H9 (cell line): ENCODE data around the gene ARL5B. TPM values are rescaled to one million over a fixed set of nuclear protein-coding genes. Genes with fewer than 3 reads are reported as not detected.
"Not testable (repeated sequence)": the region's sequence is repeated elsewhere in the genome, so short reads cannot be mapped to it uniquely, and the experiment has no call there.

Experiments used
- DNase-seq: peaks from one replicate; pipeline ENCODE4 v3.0.0-alpha.2; 2017
- H2AFZ ChIP-seq: one replicate; pipeline ENCODE4 v1.6.1; 2013; ENCODE audit warnings: mild to moderate bottlenecking, low read length, control low read depth, moderate library complexity
- H2AK5ac ChIP-seq: 2 replicates; pipeline ENCODE4 v1.6.1; 2013; ENCODE audit warnings: low read length, control low read depth, mixed read lengths; ENCODE audit not compliant: insufficient read length
- H2BK120ac ChIP-seq: one replicate; pipeline ENCODE4 v1.6.1; 2013; ENCODE audit warnings: low read depth, mild to moderate bottlenecking, low read length, control low read depth, inconsistent platforms; ENCODE audit not compliant: poor library complexity, severe bottlenecking
- H2BK12ac ChIP-seq: 2 replicates; pipeline ENCODE4 v1.6.1; 2013; ENCODE audit warnings: low read length, control low read depth, mixed read lengths, low read depth; ENCODE audit not compliant: insufficient read length
- H2BK15ac ChIP-seq: 2 replicates; pipeline ENCODE4 v1.6.1; 2013; ENCODE audit warnings: low read depth, low read length, control low read depth
- H2BK20ac ChIP-seq: one replicate; pipeline ENCODE4 v1.6.1; 2013; ENCODE audit warnings: low read depth, mild to moderate bottlenecking, low read length, control low read depth, inconsistent platforms; ENCODE audit not compliant: poor library complexity, severe bottlenecking
- H2BK5ac ChIP-seq: 2 replicates; pipeline ENCODE4 v1.6.1; 2013; ENCODE audit warnings: low read length, control low read depth, mixed read lengths; ENCODE audit not compliant: insufficient read length
- H3K14ac ChIP-seq: 2 replicates; pipeline ENCODE4 v1.6.1; 2013; ENCODE audit warnings: low read length, control low read depth; ENCODE audit not compliant: insufficient read depth
- H3K18ac ChIP-seq: 2 replicates; pipeline ENCODE4 v1.6.1; 2013; ENCODE audit warnings: low read depth, mild to moderate bottlenecking, mixed read lengths, low read length, control low read depth; ENCODE audit not compliant: insufficient read length
- H3K23ac ChIP-seq: 2 replicates; pipeline ENCODE4 v1.6.1; 2013; ENCODE audit warnings: low read length, control low read depth, mixed read lengths, low read depth; ENCODE audit not compliant: insufficient read length
- H3K23me2 ChIP-seq: 2 replicates; pipeline ENCODE4 v1.6.1; 2013; ENCODE audit warnings: low read depth, mild to moderate bottlenecking, mixed read lengths, low read length, control low read depth; ENCODE audit not compliant: insufficient read length, poor library complexity, severe bottlenecking
- H3K27ac ChIP-seq: 2 replicates; pipeline ENCODE4 v1.5.1; 2013; ENCODE audit warnings: low read length, control low read depth, mixed read lengths, low read depth; ENCODE audit not compliant: insufficient read length
- H3K27me3 ChIP-seq: 2 replicates; pipeline ENCODE4 v1.6.1; 2013; ENCODE audit warnings: low read length, control low read depth, inconsistent platforms; ENCODE audit not compliant: insufficient read depth
- H3K4ac ChIP-seq: 2 replicates; pipeline ENCODE4 v1.6.1; 2013; ENCODE audit warnings: low read depth, mild to moderate bottlenecking, control low read depth, inconsistent platforms, low read length, moderate library complexity
- H3K4me1 ChIP-seq: 2 replicates; pipeline ENCODE4 v1.6.1; 2013; ENCODE audit warnings: low read length, control low read depth, inconsistent platforms; ENCODE audit not compliant: insufficient read depth
- H3K4me2 ChIP-seq: 2 replicates; pipeline ENCODE4 v1.6.1; 2013; ENCODE audit warnings: low read length, control low read depth, mixed read lengths; ENCODE audit not compliant: insufficient read length, insufficient read depth
- H3K56ac ChIP-seq: 2 replicates; pipeline ENCODE4 v1.6.1; 2013; ENCODE audit warnings: low read depth, mild to moderate bottlenecking, mixed read lengths, low read length, control low read depth; ENCODE audit not compliant: insufficient read length
- H3K79me1 ChIP-seq: 2 replicates; pipeline ENCODE4 v1.6.1; 2013; ENCODE audit warnings: low read depth, mild to moderate bottlenecking, moderate library complexity, low read length, control low read depth, inconsistent platforms; ENCODE audit not compliant: insufficient read depth, poor library complexity, severe bottlenecking
- H3K79me2 ChIP-seq: 2 replicates; pipeline ENCODE4 v1.6.1; 2013; ENCODE audit warnings: low read length, control low read depth, inconsistent platforms; ENCODE audit not compliant: insufficient read depth
- H3K9ac ChIP-seq: 2 replicates; pipeline ENCODE4 v1.6.1; 2013; ENCODE audit warnings: low read length, control low read depth, mixed read lengths; ENCODE audit not compliant: insufficient read length; ENCODE audit errors: extremely low read depth
- H3K9me3 ChIP-seq: one replicate; pipeline ENCODE4 v1.6.1; 2013; ENCODE audit warnings: low read depth, low read length, inconsistent platforms; ENCODE audit not compliant: control insufficient read depth
- H3T11ph ChIP-seq: one replicate; pipeline ENCODE4 v1.6.1; 2013; ENCODE audit warnings: mild to moderate bottlenecking, low read length, control low read depth, inconsistent platforms
- H4K20me1 ChIP-seq: one replicate; pipeline ENCODE4 v1.6.1; 2013; ENCODE audit not compliant: control insufficient read depth, insufficient read length, insufficient read depth
- H4K5ac ChIP-seq: 2 replicates; pipeline ENCODE4 v1.6.1; 2013; ENCODE audit warnings: low read depth, mild to moderate bottlenecking, mixed read lengths, low read length, control low read depth; ENCODE audit not compliant: insufficient read length
- H4K8ac ChIP-seq: replicated peaks from 2 replicates; pipeline ENCODE4 v1.6.1; 2013; ENCODE audit warnings: low read length, control low read depth, mixed read lengths, low read depth; ENCODE audit not compliant: insufficient read length
- H4K91ac ChIP-seq: 2 replicates; pipeline ENCODE4 v1.6.1; 2013; ENCODE audit warnings: low read depth, mild to moderate bottlenecking, moderate library complexity, mixed read lengths, low read length, control low read depth; ENCODE audit not compliant: insufficient read length
- H3K27ac Mint-ChIP-seq, 3 experiments: 2 replicates in 2 of 3; 3 replicates in 1 of 3; pipeline ENCODE4 v1.8.0; 2020 to 2021; ENCODE audit warnings: mixed read lengths in 3 of 3, mild to moderate bottlenecking in 1 of 3, moderate library complexity in 1 of 3
- H3K27me3 Mint-ChIP-seq: 2 replicates; pipeline ENCODE4 v1.8.0; 2021; ENCODE audit warnings: low read depth, mild to moderate bottlenecking, moderate library complexity, mixed read lengths
- H3K36me3 Mint-ChIP-seq, 3 experiments: 2 replicates in 2 of 3; 3 replicates in 1 of 3; pipeline ENCODE4 v1.8.0; 2020 to 2021; ENCODE audit warnings: low read depth in 3 of 3, mixed read lengths in 3 of 3; ENCODE audit not compliant: insufficient read depth in 1 of 3
- H3K4me1 Mint-ChIP-seq, 2 experiments: 2 replicates each; pipeline ENCODE4 v1.8.0; 2020; ENCODE audit warnings: mixed read lengths in 2 of 2
- H3K4me3 Mint-ChIP-seq, 2 experiments: 2 replicates in 1 of 2; 3 replicates in 1 of 2; pipeline ENCODE4 v1.8.0; 2020 to 2021; ENCODE audit warnings: mild to moderate bottlenecking in 2 of 2, mixed read lengths in 2 of 2, moderate library complexity in 1 of 2
- H3K9me3 Mint-ChIP-seq, 2 experiments: 2 replicates in 1 of 2; 3 replicates in 1 of 2; pipeline ENCODE4 v1.8.0; 2020; ENCODE audit warnings: mild to moderate bottlenecking in 2 of 2, mixed read lengths in 2 of 2, moderate library complexity in 1 of 2
- CTCF ChIP-seq: fragments of 200-600 bp; sonication (generic); conservative IDR thresholded peaks from 3 replicates; pipeline ENCODE4 v1.8.0; 2021; ENCODE audit warnings: antibody characterized with exemption, mild to moderate bottlenecking
- whole genome bisulfite sequencing: extraction: QIAGEN DNeasy Blood & Tissue Kit; methylation state at CpG from one replicate; pipeline ENCODE4 v1.1.7; 2013; ENCODE audit warnings: missing lambda C conversion rate, low lambda C conversion rate, mixed read lengths; ENCODE audit not compliant: insufficient read length; ENCODE audit errors: extremely low coverage; 5-methylcytosine and 5-hydroxymethylcytosine counted together
- total RNA-seq: library from RNA; stranded (reverse); gene quantifications from 2 replicates; pipeline ENCODE4 v1.2.1, GENCODE V29; 2021

Gene ARL5B
- total RNA-seq, 1 experiment from 2014 or later: 33.9 TPM

GRCh38 chr10:18625886-18626285 lies 33.3 kb upstream of the ARL5B start:
- Histone ChIP-seq H3T11ph (no peak overlapping the region), H3K27ac (no peak overlapping the region), H3K79me2 (no peaks in the 10 kb centered on the region), H3K23ac (no peak overlapping the region), H2BK5ac (no peak overlapping the region), H3K14ac (no peak overlapping the region), H4K8ac (no peak overlapping the region), H2AFZ (no peak overlapping the region), H2AK5ac (no peak overlapping the region), H2BK20ac (no peak overlapping the region), H4K5ac (no peak overlapping the region), H3K18ac (no peak overlapping the region), H3K4me1 (no peaks in the 10 kb centered on the region), H3K4ac (no peak overlapping the region), H3K4me2 (no peak overlapping the region), H4K20me1 (no peaks in the 10 kb centered on the region), H3K23me2 (no peaks in the 10 kb centered on the region), H3K79me1 (no peaks in the 10 kb centered on the region), H3K9me3 (no peaks in the 10 kb centered on the region), H3K27me3 (no peaks in the 10 kb centered on the region), H3K9ac (no peak overlapping the region), H3K56ac (no peak overlapping the region), H2BK120ac (no peak overlapping the region), H2BK12ac (no peak overlapping the region), H2BK15ac (no peak overlapping the region), H4K91ac (no peak overlapping the region)
- H3K36me3 Mint-ChIP-seq: peaks cover 2 to 9% (median 8%) of the 10 kb centered on the region in 3 experiments; a peak in 4 of 7 replicates
- H3K9me3 Mint-ChIP-seq: no peaks in the 10 kb centered on the region
- no CpG with 5 or more reads among the region's 5 CpGs for WGBS
- H3K27ac Mint-ChIP-seq: peak overlapping the region in 1 of 3 experiments; percentile 31; a peak in 1 of 7 replicates
- TF ChIP-seq CTCF: no peak
- no peaks in the 10 kb centered on the region for H3K27me3 Mint-ChIP-seq
- H3K4me1 Mint-ChIP-seq: peaks cover 18 to 19% of the 10 kb centered on the region in 2 experiments
- no peak for DNase-seq
- H3K4me3 Mint-ChIP-seq: no peak overlapping the region

GRCh38 chr10:18627452-18628018 lies 31.7 kb upstream of the ARL5B start:
- not testable (repeated sequence) for H3K9me3 Mint-ChIP-seq, H2BK20ac ChIP-seq, H3K23ac ChIP-seq, H3K27me3 Mint-ChIP-seq, H2BK120ac ChIP-seq, H3K27ac ChIP-seq, H2BK15ac ChIP-seq, H3K27me3 ChIP-seq, H4K8ac ChIP-seq, H3K79me2 ChIP-seq, H4K20me1 ChIP-seq, H2AK5ac ChIP-seq, H3T11ph ChIP-seq, H3K23me2 ChIP-seq, H2AFZ ChIP-seq, H3K56ac ChIP-seq, H3K4ac ChIP-seq, H2BK12ac ChIP-seq, H3K79me1 ChIP-seq, H4K5ac ChIP-seq, H4K91ac ChIP-seq, H3K36me3 Mint-ChIP-seq, H3K9me3 ChIP-seq, H2BK5ac ChIP-seq, H3K4me1 ChIP-seq
- peak overlapping the region; percentile 67 for H3K18ac ChIP-seq
- H3K9ac ChIP-seq: peak overlapping the region; percentile 64
- no CpG with 5 or more reads among the region's 25 CpGs for WGBS
- Mint-ChIP-seq H3K4me3 (peak overlapping the region; percentile 81 to 83), H3K4me1 (peaks cover 18 to 19% of the 10 kb centered on the region in 2 experiments), H3K27ac (peak overlapping the region in 2 of 3 experiments; percentile 94 to 98; a peak in 6 of 7 replicates)
- peak; percentile 83 for DNase-seq
- peak overlapping the region; percentile 18 for H3K4me2 ChIP-seq
- peak overlapping the region; percentile 85 for H3K14ac ChIP-seq
